Fibroblast of lung (primary cell): ENCODE results near the gene SLC35G2. TPM values are rescaled to one million over a fixed set of nuclear protein-coding genes. Genes with fewer than 3 reads are reported as not detected.
"Not testable (repeated sequence)": the region's sequence is repeated elsewhere in the genome, so short reads cannot be mapped to it uniquely, and the experiment has no call there.

ENCODE experiments used
- DNase-seq, 2 donors: peaks; one replicate each; pipeline versions ENCODE4 v3.0.0 to v3.0.0-alpha.2; 2010; ENCODE audit warnings: low read depth in 2 of 2
- H2AFZ ChIP-seq: 2 replicates; pipeline ENCODE4 v1.5.1; 2012; ENCODE audit warnings: low read length, control low read depth, inconsistent platforms
- H3K27ac ChIP-seq: 2 replicates; pipeline ENCODE4 v1.5.1; 2011; ENCODE audit warnings: low read length, control low read depth; ENCODE audit not compliant: insufficient read depth
- H3K27me3 ChIP-seq: 2 replicates; pipeline ENCODE4 v1.5.1; 2011; ENCODE audit warnings: mild to moderate bottlenecking, low read length; ENCODE audit not compliant: control insufficient read depth, insufficient read depth
- H3K36me3 ChIP-seq: 2 replicates; pipeline ENCODE4 v1.5.1; 2011; ENCODE audit warnings: low read length; ENCODE audit not compliant: control insufficient read depth, insufficient read depth
- H3K4me1 ChIP-seq: 2 replicates; pipeline ENCODE4 v1.5.1; 2011; ENCODE audit warnings: low read length; ENCODE audit not compliant: control insufficient read depth, insufficient read depth; ENCODE audit errors: extremely low read depth
- H3K4me2 ChIP-seq: 2 replicates; pipeline ENCODE4 v1.5.1; 2011; ENCODE audit warnings: low read length, control low read depth; ENCODE audit not compliant: insufficient read depth; ENCODE audit errors: extremely low read depth
- H3K4me3 ChIP-seq, 4 experiments: fragments of 200-600 bp in 1 of 4; sonication (generic) in 1 of 4; replicated peaks in 1 of 4; 2 replicates each; pipeline ENCODE4 v1.5.1; 2011 to 2016; ENCODE audit warnings: low read length in 4 of 4, low read depth in 3 of 4, mild to moderate bottlenecking in 3 of 4, control low read depth in 2 of 4, inconsistent platforms in 1 of 4, mixed read lengths in 1 of 4; ENCODE audit not compliant: insufficient read depth in 1 of 4; ENCODE audit errors: control extremely low read depth in 1 of 4
- H3K79me2 ChIP-seq: 2 replicates; pipeline ENCODE4 v1.5.1; 2012; ENCODE audit warnings: mild to moderate bottlenecking, low read length, inconsistent platforms; ENCODE audit not compliant: control insufficient read depth, insufficient read depth
- H3K9ac ChIP-seq: 2 replicates; pipeline ENCODE4 v1.5.1; 2011; ENCODE audit warnings: mild to moderate bottlenecking, low read length, control low read depth; ENCODE audit not compliant: insufficient read depth
- H3K9me3 ChIP-seq: 2 replicates; pipeline ENCODE4 v1.5.1; 2012; ENCODE audit warnings: low read depth, low read length; ENCODE audit not compliant: control insufficient read depth, insufficient read depth
- H4K20me1 ChIP-seq: 2 replicates; pipeline ENCODE4 v1.5.1; 2011; ENCODE audit warnings: low read length; ENCODE audit not compliant: control insufficient read depth, insufficient read depth; ENCODE audit errors: extremely low read depth
- CTCF ChIP-seq, 2 donors: IDR thresholded peaks in 1 of 2; conservative IDR thresholded peaks in 1 of 2; 1 replicate in 1 of 2; 2 replicates in 1 of 2; pipeline ENCODE4 v1.5.1; 2011 to 2012; ENCODE audit warnings: low read length in 2 of 2, control low read depth in 1 of 2, inconsistent platforms in 1 of 2, low read depth in 1 of 2, mild to moderate bottlenecking in 1 of 2
- EZH2 ChIP-seq: IDR thresholded peaks from 2 replicates; pipeline ENCODE4 v1.5.1; 2012; ENCODE audit warnings: low read length, control low read depth, mild to moderate bottlenecking; ENCODE audit errors: missing control alignments
- polyA plus RNA-seq, 2 donors: library from polyadenylated mRNA; depleted of rRNA in 1 of 2; stranded (reverse) in 1 of 2; unstranded in 1 of 2; fragments of >200 nt; gene quantifications; 2 replicates each; pipeline ENCODE4 v1.2.1, GENCODE V29; 2011 to 2012; ENCODE audit warnings: missing spikeins in 1 of 2
- total RNA-seq: library from RNA; depleted of rRNA; stranded (reverse); fragments of >200 nt; gene quantifications from 2 replicates; pipeline ENCODE4 v1.2.1, GENCODE V29; 2014

The SLC35G2 gene
- total and polyA plus RNA-seq, 2 donors (not counting 1 experiment from before 2014, with no cell fraction given), result 14.9 to 15.4 TPM

GRCh38 chr3:136898954-136899353 is 80.0 kb downstream of the SLC35G2 start:
- no peak for TF ChIP-seq CTCF (conservative IDR thresholded peaks at IDR 0.05 in 1 of 2, IDR thresholded peaks at IDR 0.05 in 1 of 2; ENCODE audit: low read depth in 1 of 2, low read length in 2 of 2)
- TF ChIP-seq EZH2, result no peak
- H2AFZ ChIP-seq, result no peak overlapping the region
- H3K4me3 ChIP-seq, result no peak overlapping the region
- no peaks in the 10 kb centered on the region for H3K4me1 ChIP-seq
- peaks cover 45% of the 10 kb centered on the region for H3K79me2 ChIP-seq
- no peak overlapping the region for H3K9ac ChIP-seq
- peak in 1 of 2 donors; percentile 36 for DNase-seq
- H3K27me3 ChIP-seq, result no peaks in the 10 kb centered on the region
- H3K27ac ChIP-seq, result no peak overlapping the region
- H3K36me3 ChIP-seq, result no peaks in the 10 kb centered on the region
- no peaks in the 10 kb centered on the region for H3K9me3 ChIP-seq
- no peak overlapping the region for H3K4me2 ChIP-seq
- no peaks in the 10 kb centered on the region for H4K20me1 ChIP-seq

GRCh38 chr3:136899622-136900158 is 80.8 kb downstream of the SLC35G2 start:
- no peaks in the 10 kb centered on the region for H3K27me3 ChIP-seq
- H2AFZ ChIP-seq, result no peak overlapping the region
- peaks cover 46% of the 10 kb centered on the region for H3K79me2 ChIP-seq
- no peak overlapping the region for H3K9ac ChIP-seq
- no peaks in the 10 kb centered on the region for H3K36me3 ChIP-seq
- H3K4me3 ChIP-seq, result no peak overlapping the region
- H3K4me1 ChIP-seq, result no peaks in the 10 kb centered on the region
- H3K4me2 ChIP-seq, result no peak overlapping the region
- H3K27ac ChIP-seq, result no peak overlapping the region
- peak in 1 of 2 donors; percentile 67 for DNase-seq
- no peaks in the 10 kb centered on the region for H3K9me3 ChIP-seq
- no peak for TF ChIP-seq EZH2
- TF ChIP-seq CTCF (conservative IDR thresholded peaks at IDR 0.05 in 1 of 2, IDR thresholded peaks at IDR 0.05 in 1 of 2; ENCODE audit: low read depth in 1 of 2, low read length in 2 of 2), result no peak
- H4K20me1 ChIP-seq, result no peaks in the 10 kb centered on the region

- not testable (repeated sequence) for H2AFZ ChIP-seq, H3K4me3 ChIP-seq, H3K27ac ChIP-seq, H3K9me3 ChIP-seq, H3K27me3 ChIP-seq, H3K36me3 ChIP-seq, DNase-seq, H3K4me1 ChIP-seq, H3K9ac ChIP-seq, H3K4me2 ChIP-seq, H4K20me1 ChIP-seq
- H3K79me2 ChIP-seq, result peaks cover 53% of the 10 kb centered on the region
These were observed 81.8 kb downstream of the SLC35G2 start for GRCh38 chr3:136900694-136901093.
